HEK293 (cell line): ENCODE measurements around the gene C7orf57.
A peak's percentile ranks its signal among the peaks of the same experiment; 100 is the strongest.

Experiments
- CTCF ChIA-PET: fragments of 350-600 bp; formaldehyde crosslinking; extraction: SDS; loops from one replicate; lab custom pipeline; 2021; ENCODE audit warnings: antibody characterized with exemption; lab: Yijun Ruan, JAX
- POLR2A ChIA-PET: fragments of 300-600 bp; formaldehyde crosslinking; extraction: SDS; loops from one replicate; lab custom pipeline; 2020; ENCODE audit warnings: antibody characterized with exemption, inconsistent platforms; lab: Yijun Ruan, JAX
- H3K27ac ChIP-seq: fragments of 200-500 bp; sonication (Bioruptor generic); 2 replicates; pipeline ENCODE4 v1.5.1; 2014; ENCODE audit warnings: low read depth, low read length, control low read depth, inconsistent platforms; ENCODE audit errors: extremely low read depth
- H3K36me3 ChIP-seq, 2 experiments: fragments of 200-500 bp in 1 of 2; sonication (Bioruptor generic) in 1 of 2; 1 replicate in 1 of 2; 2 replicates in 1 of 2; pipeline ENCODE4 v1.5.1; 2014 to 2017; ENCODE audit warnings: inconsistent platforms in 2 of 2, low read length in 2 of 2; ENCODE audit not compliant: control insufficient read depth in 2 of 2, insufficient read depth in 1 of 2
- H3K4me1 ChIP-seq: fragments of 200-500 bp; sonication (Bioruptor generic); 2 replicates; pipeline ENCODE4 v1.5.1; 2014; ENCODE audit warnings: mild to moderate bottlenecking, low read length, inconsistent platforms; ENCODE audit not compliant: control insufficient read depth, insufficient read depth
- H3K4me3 ChIP-seq: 2 replicates; pipeline ENCODE4 v1.5.1; 2011; ENCODE audit warnings: low read depth, mild to moderate bottlenecking, control low read depth, low read length, moderate library complexity
- H3K9me3 ChIP-seq: fragments of 200-500 bp; sonication (Bioruptor generic); 2 replicates; pipeline ENCODE4 v1.5.1; 2014; ENCODE audit warnings: low read depth, low read length, inconsistent platforms; ENCODE audit not compliant: control insufficient read depth, insufficient read depth
- BCL11B ChIP-seq: fragments of 450-650 bp; formaldehyde crosslinking; IDR thresholded peaks from 2 replicates; pipeline ENCODE4 v1.5.1; 2016; ENCODE audit warnings: low read depth, missing biosample characterization, missing genetic modification characterization
- HOXA7 ChIP-seq: sonication (generic); formaldehyde crosslinking; IDR thresholded peaks from 2 replicates; pipeline ENCODE4 v1.8.1; 2022; ENCODE audit warnings: missing genetic modification reagents, borderline replicate concordance
- KLF7 ChIP-seq: fragments of 450-650 bp; formaldehyde crosslinking; IDR thresholded peaks from 2 replicates; pipeline ENCODE4 v1.5.1; 2016; ENCODE audit warnings: missing biosample characterization, missing genetic modification characterization, borderline replicate concordance
- PATZ1 ChIP-seq: fragments of 450-650 bp; formaldehyde crosslinking; IDR thresholded peaks from 2 replicates; pipeline ENCODE4 v1.5.1; 2016; ENCODE audit warnings: missing biosample characterization, missing genetic modification characterization
- SCRT1 ChIP-seq: fragments of 450-650 bp; formaldehyde crosslinking; IDR thresholded peaks from 2 replicates; pipeline ENCODE4 v1.5.1; 2016; ENCODE audit warnings: missing biosample characterization, missing genetic modification characterization, borderline replicate concordance
- TSHZ1 ChIP-seq: fragments of 450-650 bp; formaldehyde crosslinking; IDR thresholded peaks from 2 replicates; pipeline ENCODE4 v1.5.1; 2016; ENCODE audit warnings: missing biosample characterization, missing genetic modification characterization, borderline replicate concordance
- YY1 ChIP-seq: fragments of 450-650 bp; formaldehyde crosslinking; IDR thresholded peaks from 2 replicates; pipeline ENCODE4 v1.5.1; 2018; ENCODE audit warnings: missing biosample characterization, missing genetic modification characterization
- ZBTB8A ChIP-seq: fragments of 450-650 bp; formaldehyde crosslinking; IDR thresholded peaks from 2 replicates; pipeline ENCODE4 v1.5.1; 2016; ENCODE audit warnings: missing biosample characterization, missing genetic modification characterization
- ZEB2 ChIP-seq: fragments of 450-650 bp; formaldehyde crosslinking; IDR thresholded peaks from 2 replicates; pipeline ENCODE4 v1.5.1; 2016; ENCODE audit warnings: missing biosample characterization, missing genetic modification characterization
- ZNF10 ChIP-seq: fragments of 450-650 bp; formaldehyde crosslinking; IDR thresholded peaks from 2 replicates; pipeline ENCODE4 v1.5.1; 2017; ENCODE audit warnings: missing biosample characterization, missing genetic modification characterization
- ZNF133 ChIP-seq: fragments of 450-650 bp; formaldehyde crosslinking; IDR thresholded peaks from 2 replicates; pipeline ENCODE4 v1.5.1; 2016; ENCODE audit warnings: missing biosample characterization, missing genetic modification characterization
- ZNF148 ChIP-seq: fragments of 450-650 bp; formaldehyde crosslinking; IDR thresholded peaks from 2 replicates; pipeline ENCODE4 v1.5.0; 2017; ENCODE audit warnings: missing biosample characterization, missing genetic modification characterization, borderline replicate concordance
- ZNF544 ChIP-seq: fragments of 450-650 bp; formaldehyde crosslinking; IDR thresholded peaks from 2 replicates; pipeline ENCODE4 v1.5.0; 2017; ENCODE audit warnings: missing biosample characterization, missing genetic modification characterization
- ZNF596 ChIP-seq: fragments of 450-650 bp; IDR thresholded peaks from 2 replicates; pipeline ENCODE4 v1.5.0; 2018; ENCODE audit warnings: missing biosample characterization, mild to moderate bottlenecking, missing genetic modification characterization, moderate library complexity
- ZNF660 ChIP-seq: fragments of 450-650 bp; IDR thresholded peaks from 2 replicates; pipeline ENCODE4 v1.5.1; 2018; ENCODE audit warnings: missing biosample characterization, mild to moderate bottlenecking, missing genetic modification characterization
- ZNF768 ChIP-seq: fragments of 450-650 bp; formaldehyde crosslinking; IDR thresholded peaks from 2 replicates; pipeline ENCODE4 v1.5.1; 2018; ENCODE audit warnings: missing biosample characterization, mild to moderate bottlenecking, missing genetic modification characterization
- ZNF777 ChIP-seq: fragments of 450-650 bp; formaldehyde crosslinking; IDR thresholded peaks from 2 replicates; pipeline ENCODE4 v1.5.1; 2017; ENCODE audit warnings: missing biosample characterization, missing genetic modification characterization, borderline replicate concordance
- ZSCAN16 ChIP-seq: fragments of 450-650 bp; formaldehyde crosslinking; IDR thresholded peaks from 2 replicates; pipeline ENCODE4 v1.5.1; 2016; ENCODE audit warnings: missing biosample characterization, missing genetic modification characterization
- TF ChIP-seq, protein P1 (sequence below): fragments of 450-650 bp; formaldehyde crosslinking; IDR thresholded peaks from 2 replicates; pipeline ENCODE4 v1.5.1; 2016; ENCODE audit warnings: missing biosample characterization, missing genetic modification characterization
- TF ChIP-seq, protein P2 (sequence below): fragments of 450-650 bp; formaldehyde crosslinking; IDR thresholded peaks from 2 replicates; pipeline ENCODE4 v1.5.1; 2016; ENCODE audit warnings: missing biosample characterization, missing genetic modification characterization

Gene C7orf57

GRCh38 chr7:48058990-48059389 is 23.6 kb downstream of the C7orf57 start (continued):
- no peak for TF ChIP-seq BCL11B
- TF ChIP-seq, protein P1, sequence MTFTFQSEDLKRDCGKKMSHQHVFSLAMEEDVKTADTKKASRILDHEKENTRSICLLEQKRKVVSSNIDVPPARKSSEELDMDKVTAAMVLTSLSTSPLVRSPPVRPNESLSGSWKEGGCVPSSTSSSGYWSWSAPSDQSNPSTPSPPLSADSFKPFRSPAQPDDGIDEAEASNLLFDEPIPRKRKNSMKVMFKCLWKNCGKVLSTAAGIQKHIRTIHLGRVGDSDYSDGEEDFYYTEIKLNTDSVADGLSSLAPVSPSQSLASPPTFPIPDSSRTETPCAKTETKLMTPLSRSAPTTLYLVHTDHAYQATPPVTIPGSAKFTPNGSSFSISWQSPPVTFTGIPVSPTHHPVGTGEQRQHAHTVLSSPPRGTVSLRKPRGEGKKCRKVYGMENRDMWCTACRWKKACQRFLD (tag by site-specific recombination) = no peak

DNA sequence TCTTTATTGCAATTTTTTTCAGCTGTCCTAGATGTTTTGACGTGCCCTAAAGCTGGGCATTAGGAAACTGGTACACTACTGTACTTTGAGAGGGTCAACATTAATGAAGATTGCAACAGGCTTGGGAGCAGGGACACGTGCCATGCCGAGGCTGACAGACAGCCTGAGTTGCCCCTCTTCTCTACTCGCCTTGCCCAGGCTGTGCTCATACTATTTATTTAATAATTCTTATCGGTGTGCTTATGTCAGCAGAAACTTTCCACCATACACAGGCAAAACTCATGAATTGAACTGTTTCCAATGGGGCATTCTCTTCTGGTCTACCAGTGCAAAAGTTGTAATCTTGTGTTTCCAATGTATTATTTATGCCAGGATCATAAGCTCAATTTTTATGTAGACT is 24.4 kb downstream of the C7orf57 start:
- H3K36me3 ChIP-seq = no peaks in the 10 kb centered on the region
- no peaks in the 10 kb centered on the region for H3K4me1 ChIP-seq
- H3K4me3 ChIP-seq = no peak overlapping the region
- H3K9me3 ChIP-seq = no peaks in the 10 kb centered on the region
- H3K27ac ChIP-seq = no peak overlapping the region
- ChIA-PET POLR2A (no interaction called here), CTCF (interaction anchor here (0.6 to 0.7 kb wide), 2 partner anchors 51 to 116 kb away, joined by 3 read pairs; no protein-coding TSS in a partner anchor)
- TF ChIP-seq HOXA7 = no peak
- TF ChIP-seq ZNF148 = no peak
- no peak for TF ChIP-seq ZEB2 (tag by site-specific recombination)

DNA sequence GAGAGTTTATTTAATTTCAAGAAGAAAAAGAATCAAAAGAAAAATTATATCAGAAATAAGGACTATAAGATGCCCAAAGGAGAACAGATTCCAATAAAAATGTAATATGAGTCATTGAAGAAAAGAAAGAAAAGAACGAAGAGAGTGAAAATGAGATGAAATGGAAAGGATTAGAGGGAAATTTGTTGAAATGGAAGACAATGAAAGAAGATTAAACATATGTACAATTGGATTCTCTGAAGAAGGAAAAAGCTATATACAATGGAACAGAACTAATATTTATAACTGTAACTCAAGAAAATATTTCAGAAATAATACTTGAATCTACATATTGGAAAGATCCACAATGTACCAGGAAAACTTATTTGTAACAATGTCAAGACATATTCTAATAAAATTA is 28.6 kb downstream of the C7orf57 start:
- TF ChIP-seq KLF7 (tag by site-specific recombination) (no peak), ZNF133 (peak; percentile 94)
- Histone ChIP-seq H3K9me3 (no peaks in the 10 kb centered on the region), H3K4me1 (no peaks in the 10 kb centered on the region), H3K4me3 (no peak overlapping the region), H3K27ac (no peak overlapping the region), H3K36me3 (no peaks in the 10 kb centered on the region)
- POLR2A ChIA-PET = no interaction called here
- CTCF ChIA-PET = interaction anchor here (0.6 kb wide), 1 partner anchor 1571 kb away, joined by 5 read pairs; no protein-coding TSS in a partner anchor

DNA sequence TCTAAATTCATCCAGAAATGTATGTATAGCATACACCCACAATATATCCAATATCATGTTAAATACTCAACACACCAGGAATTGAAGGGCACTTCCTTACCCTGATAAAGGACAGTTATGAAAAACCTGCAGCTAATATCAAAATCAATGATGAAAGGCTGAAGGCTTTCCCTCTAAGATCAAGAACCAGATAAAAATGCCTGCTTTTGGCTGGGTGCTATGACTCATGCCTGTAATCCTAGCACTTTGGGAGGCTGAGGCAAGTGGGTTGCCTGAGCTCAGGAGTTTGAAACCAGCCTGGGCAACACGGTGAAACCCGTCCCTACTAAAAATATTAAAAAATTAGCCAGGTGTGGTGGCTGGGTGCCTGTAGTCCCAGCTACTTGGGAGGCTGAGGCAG is 32.1 kb downstream of the C7orf57 start:
- H3K36me3 ChIP-seq = no peaks in the 10 kb centered on the region
- POLR2A ChIA-PET = no interaction called here
- TF ChIP-seq ZBTB8A (tag by site-specific recombination) = no peak
- no peak for TF ChIP-seq ZNF544 (tag by site-specific recombination)
- TF ChIP-seq ZNF10 (tag by site-specific recombination) = no peak
- no peak for TF ChIP-seq ZSCAN16 (tag by site-specific recombination)
- TF ChIP-seq ZNF596 (tag by site-specific recombination) = no peak
- TF ChIP-seq SCRT1 (tag by site-specific recombination) = no peak
- no peak for TF ChIP-seq ZNF777 (tag by site-specific recombination)
- TF ChIP-seq, protein P2, sequence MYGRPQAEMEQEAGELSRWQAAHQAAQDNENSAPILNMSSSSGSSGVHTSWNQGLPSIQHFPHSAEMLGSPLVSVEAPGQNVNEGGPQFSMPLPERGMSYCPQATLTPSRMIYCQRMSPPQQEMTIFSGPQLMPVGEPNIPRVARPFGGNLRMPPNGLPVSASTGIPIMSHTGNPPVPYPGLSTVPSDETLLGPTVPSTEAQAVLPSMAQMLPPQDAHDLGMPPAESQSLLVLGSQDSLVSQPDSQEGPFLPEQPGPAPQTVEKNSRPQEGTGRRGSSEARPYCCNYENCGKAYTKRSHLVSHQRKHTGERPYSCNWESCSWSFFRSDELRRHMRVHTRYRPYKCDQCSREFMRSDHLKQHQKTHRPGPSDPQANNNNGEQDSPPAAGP (tag by site-specific recombination) = no peak
- TF ChIP-seq ZNF660 = no peak
- no peak for TF ChIP-seq TSHZ1 (tag by site-specific recombination)
- TF ChIP-seq ZNF768 = no peak
- no peak for TF ChIP-seq PATZ1
- no peak for TF ChIP-seq YY1 (tag by site-specific recombination)
- TF ChIP-seq, all 188 proteins: peak for 0
- Histone ChIP-seq H3K4me3 (no peak overlapping the region), H3K4me1 (no peaks in the 10 kb centered on the region), H3K9me3 (no peaks in the 10 kb centered on the region), H3K27ac (no peak overlapping the region)
- CTCF ChIA-PET = no interaction called here
